Karpas-422 (cell line): ENCODE data around the gene COL25A1. TPM values are rescaled to one million over a fixed set of nuclear protein-coding genes. Genes with fewer than 3 reads are reported as not detected.

ENCODE experiments used
- DNase-seq: peaks from one replicate; pipeline ENCODE4 v3.0.0-alpha.2; 2015
- H2AFZ ChIP-seq: fragments of 200-600 bp; sonication (generic); 2 replicates; pipeline ENCODE4 v1.6.1; 2014; ENCODE audit warnings: antibody characterized with exemption, low read length, mixed read lengths
- H3K27ac ChIP-seq: fragments of 200-600 bp; sonication (generic); 2 replicates; pipeline ENCODE4 v1.5.1; 2014; ENCODE audit warnings: mild to moderate bottlenecking, low read length, moderate library complexity
- H3K27me3 ChIP-seq: fragments of 200-600 bp; sonication (generic); 2 replicates; pipeline ENCODE4 v1.6.1; 2014; ENCODE audit warnings: low read length, mixed read lengths
- H3K36me3 ChIP-seq: fragments of 200-600 bp; sonication (generic); 2 replicates; pipeline ENCODE4 v1.6.1; 2014; ENCODE audit warnings: low read length, mixed read lengths; ENCODE audit not compliant: insufficient read depth
- H3K4me1 ChIP-seq: fragments of 200-600 bp; sonication (generic); 2 replicates; pipeline ENCODE4 v1.6.1; 2014; ENCODE audit warnings: mild to moderate bottlenecking, low read length, mixed read lengths
- H3K4me2 ChIP-seq: fragments of 200-600 bp; sonication (generic); 2 replicates; pipeline ENCODE4 v1.6.1; 2014; ENCODE audit warnings: low read length, low read depth, mild to moderate bottlenecking; ENCODE audit not compliant: poor library complexity, severe bottlenecking
- H3K4me3 ChIP-seq: fragments of 200-600 bp; sonication (generic); 2 replicates; pipeline ENCODE4 v1.5.1; 2014; ENCODE audit warnings: mild to moderate bottlenecking, antibody characterized with exemption, low read length, mixed read lengths
- H3K79me2 ChIP-seq: fragments of 200-600 bp; sonication (generic); 2 replicates; pipeline ENCODE4 v1.6.1; 2014; ENCODE audit warnings: mild to moderate bottlenecking, low read length, mixed read lengths
- H3K9ac ChIP-seq: fragments of 200-600 bp; sonication (generic); 2 replicates; pipeline ENCODE4 v1.6.0; 2014; ENCODE audit warnings: low read length
- H3K9me2 ChIP-seq: fragments of 200-600 bp; sonication (generic), shearing (Covaris generic); replicated peaks from 2 replicates; pipeline ENCODE4 v1.6.0; 2014; ENCODE audit warnings: mild to moderate bottlenecking, low read length, moderate library complexity; ENCODE audit not compliant: insufficient read depth
- H3K9me3 ChIP-seq: fragments of 300-700, 200-600 bp; sonication (generic); 2 replicates; pipeline ENCODE4 v1.6.1; 2014; ENCODE audit warnings: low read length, mixed read lengths
- H4K20me1 ChIP-seq: fragments of 200-600 bp; sonication (generic); 2 replicates; pipeline ENCODE4 v1.6.1; 2014; ENCODE audit warnings: mild to moderate bottlenecking, antibody characterized with exemption, low read length, low read depth; ENCODE audit not compliant: insufficient read depth
- total RNA-seq: library from RNA; depleted of rRNA; stranded (reverse); fragments of >200 nt; shearing (Covaris generic); gene quantifications from 2 replicates; pipeline ENCODE4 v1.2.3, GENCODE V29; 2014; ENCODE audit warnings: low replicate concordance

COL25A1 gene
- total RNA-seq, 1 experiment from 2014 or later: not detected

GRCh38 chr4:109298279-109299010 is 4.0 kb downstream of the COL25A1 start:
- DNase-seq: peak; percentile 57
- H3K79me2 ChIP-seq: no peaks in the 10 kb centered on the region
- H3K4me1 ChIP-seq: no peaks in the 10 kb centered on the region
- no peak overlapping the region for H3K4me3 ChIP-seq
- no peak overlapping the region for H3K27ac ChIP-seq
- H3K9me2 ChIP-seq: no peaks in the 10 kb centered on the region
- no peaks in the 10 kb centered on the region for H3K9me3 ChIP-seq
- no peak overlapping the region for H3K4me2 ChIP-seq
- H3K36me3 ChIP-seq: no peaks in the 10 kb centered on the region
- H3K9ac ChIP-seq: no peak overlapping the region
- no peaks in the 10 kb centered on the region for H3K27me3 ChIP-seq
- no peaks in the 10 kb centered on the region for H4K20me1 ChIP-seq
- no peak overlapping the region for H2AFZ ChIP-seq

GRCh38 chr4:109296527-109296926 is 5.9 kb downstream of the COL25A1 start:
- Histone ChIP-seq H3K4me3 (no peak overlapping the region), H3K4me1 (no peaks in the 10 kb centered on the region), H3K27ac (no peak overlapping the region), H3K9me3 (no peaks in the 10 kb centered on the region), H3K9ac (no peak overlapping the region), H4K20me1 (no peaks in the 10 kb centered on the region), H3K27me3 (no peaks in the 10 kb centered on the region), H3K4me2 (no peak overlapping the region), H2AFZ (no peak overlapping the region), H3K79me2 (no peaks in the 10 kb centered on the region), H3K36me3 (no peaks in the 10 kb centered on the region), H3K9me2 (no peaks in the 10 kb centered on the region)
- DNase-seq: no peak

- H3K79me2 ChIP-seq: no peaks in the 10 kb centered on the region
- no peak overlapping the region for H3K4me2 ChIP-seq
- no peaks in the 10 kb centered on the region for H3K27me3 ChIP-seq
- DNase-seq: no peak
- no peaks in the 10 kb centered on the region for H4K20me1 ChIP-seq
- H3K9me3 ChIP-seq: no peaks in the 10 kb centered on the region
- H3K27ac ChIP-seq: no peak overlapping the region
- H3K9me2 ChIP-seq: no peaks in the 10 kb centered on the region
- no peaks in the 10 kb centered on the region for H3K36me3 ChIP-seq
- no peak overlapping the region for H3K4me3 ChIP-seq
- H3K4me1 ChIP-seq: no peaks in the 10 kb centered on the region
- H2AFZ ChIP-seq: no peak overlapping the region
- no peak overlapping the region for H3K9ac ChIP-seq
Measured at GRCh38 chr4:109295081-109295480, 7.4 kb downstream of the COL25A1 start.

- Histone ChIP-seq H3K9me3 (no peaks in the 10 kb centered on the region), H2AFZ (no peak overlapping the region), H3K36me3 (no peaks in the 10 kb centered on the region), H3K9ac (no peak overlapping the region), H3K27ac (no peak overlapping the region), H3K9me2 (no peaks in the 10 kb centered on the region), H3K79me2 (no peaks in the 10 kb centered on the region), H3K4me2 (no peak overlapping the region), H3K27me3 (no peaks in the 10 kb centered on the region), H3K4me3 (no peak overlapping the region), H4K20me1 (no peaks in the 10 kb centered on the region), H3K4me1 (no peaks in the 10 kb centered on the region)
- DNase-seq: no peak
Measured at GRCh38 chr4:109294468-109295020, 7.9 kb downstream of the COL25A1 start.

GRCh38 chr4:109294006-109294405 is 8.5 kb downstream of the COL25A1 start:
- Histone ChIP-seq H3K36me3 (no peaks in the 10 kb centered on the region), H3K4me3 (no peak overlapping the region), H2AFZ (no peak overlapping the region), H3K9ac (no peak overlapping the region), H4K20me1 (no peaks in the 10 kb centered on the region), H3K4me2 (no peak overlapping the region), H3K79me2 (no peaks in the 10 kb centered on the region), H3K9me3 (no peaks in the 10 kb centered on the region), H3K27me3 (no peaks in the 10 kb centered on the region), H3K4me1 (no peaks in the 10 kb centered on the region), H3K9me2 (no peaks in the 10 kb centered on the region), H3K27ac (no peak overlapping the region)
- DNase-seq: peak; percentile 83

GRCh38 chr4:109291707-109292238 is 10.7 kb downstream of the COL25A1 start:
- H3K27me3 ChIP-seq: no peaks in the 10 kb centered on the region
- H3K4me1 ChIP-seq: no peaks in the 10 kb centered on the region
- DNase-seq: no peak
- no peaks in the 10 kb centered on the region for H3K9me2 ChIP-seq
- no peak overlapping the region for H3K4me3 ChIP-seq
- H3K36me3 ChIP-seq: no peaks in the 10 kb centered on the region
- no peak overlapping the region for H2AFZ ChIP-seq
- H3K4me2 ChIP-seq: no peak overlapping the region
- H3K9me3 ChIP-seq: no peaks in the 10 kb centered on the region
- no peaks in the 10 kb centered on the region for H3K79me2 ChIP-seq
- H4K20me1 ChIP-seq: no peaks in the 10 kb centered on the region
- H3K27ac ChIP-seq: no peak overlapping the region
- no peak overlapping the region for H3K9ac ChIP-seq

GRCh38 chr4:109290918-109291317 is 11.5 kb downstream of the COL25A1 start:
- DNase-seq: no peak
- Histone ChIP-seq H3K9me3 (no peaks in the 10 kb centered on the region), H3K4me1 (no peaks in the 10 kb centered on the region), H3K27me3 (no peaks in the 10 kb centered on the region), H3K4me2 (no peak overlapping the region), H3K9me2 (no peaks in the 10 kb centered on the region), H3K79me2 (no peaks in the 10 kb centered on the region), H3K4me3 (no peak overlapping the region), H4K20me1 (no peaks in the 10 kb centered on the region), H3K27ac (no peak overlapping the region), H3K9ac (no peak overlapping the region), H2AFZ (no peak overlapping the region), H3K36me3 (no peaks in the 10 kb centered on the region)

- H2AFZ ChIP-seq: 0 out of 2 replicates have a peak overlapping the region, but pooled peaks have one; percentile 49
Measured at GRCh38 chr4:109278594-109279031, 23.8 kb downstream of the COL25A1 start.

More at GRCh38 chr4:109278594-109279031, 23.8 kb downstream of the COL25A1 start:
- Histone ChIP-seq H3K4me2 (no peak overlapping the region), H3K27me3 (no peaks in the 10 kb centered on the region), H3K4me1 (peaks cover 8% of the 10 kb centered on the region), H3K4me3 (no peak overlapping the region), H3K9me2 (no peaks in the 10 kb centered on the region), H3K27ac (no peak overlapping the region), H3K9me3 (no peaks in the 10 kb centered on the region), H3K9ac (no peak overlapping the region), H4K20me1 (no peaks in the 10 kb centered on the region), H3K36me3 (no peaks in the 10 kb centered on the region), H3K79me2 (no peaks in the 10 kb centered on the region)
- DNase-seq: peak; percentile 58
